HG03025 (cell line): ENCODE data around the gene SYDE1.

Experiments used
- ATAC-seq: cut with Tn5 transposase; IDR thresholded peaks from one replicate; pipeline ENCODE4 v1.9.1; 2021; ENCODE audit warnings: mild to moderate bottlenecking, moderate library complexity; ENCODE audit not compliant: unreplicated experiment, low FRiP score

The SYDE1 gene

GRCh38 chr19:15123900-15124299 lies 16.7 kb downstream of the SYDE1 start:
- ATAC-seq: no peak

DNA sequence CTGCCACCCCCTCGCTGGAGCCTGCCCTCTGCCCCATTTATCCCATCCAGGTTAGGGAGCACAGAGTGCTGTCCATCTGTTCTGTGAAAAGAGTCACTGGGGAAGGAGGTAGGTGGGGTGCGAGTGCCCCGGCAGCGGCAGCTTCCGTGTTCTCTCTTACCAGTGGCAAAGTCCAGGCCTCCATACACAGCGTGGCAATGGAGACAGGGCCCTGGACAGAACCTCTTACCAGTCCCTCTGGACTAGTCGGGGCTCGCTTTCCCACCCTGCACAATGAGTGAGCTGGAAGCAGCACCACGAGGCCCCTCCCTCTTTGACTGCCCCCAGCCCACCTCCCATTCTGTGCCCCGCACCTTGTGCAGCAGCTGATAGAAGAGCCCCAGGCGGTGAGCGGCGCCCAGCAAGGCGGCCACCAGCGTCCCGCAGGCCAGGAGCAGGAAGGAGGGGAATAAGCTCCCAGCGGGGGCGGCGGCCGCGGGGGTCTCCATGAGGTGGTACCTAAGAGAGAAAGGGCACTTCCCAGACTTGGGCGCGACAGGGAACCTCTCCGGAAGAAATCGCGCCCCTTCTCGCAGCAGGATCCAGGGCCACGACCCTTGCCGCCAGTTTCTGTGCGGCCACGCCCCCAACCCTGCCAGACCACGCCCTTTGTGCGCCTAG lies 17.5 kb downstream of the SYDE1 start:
- no peak for ATAC-seq

DNA sequence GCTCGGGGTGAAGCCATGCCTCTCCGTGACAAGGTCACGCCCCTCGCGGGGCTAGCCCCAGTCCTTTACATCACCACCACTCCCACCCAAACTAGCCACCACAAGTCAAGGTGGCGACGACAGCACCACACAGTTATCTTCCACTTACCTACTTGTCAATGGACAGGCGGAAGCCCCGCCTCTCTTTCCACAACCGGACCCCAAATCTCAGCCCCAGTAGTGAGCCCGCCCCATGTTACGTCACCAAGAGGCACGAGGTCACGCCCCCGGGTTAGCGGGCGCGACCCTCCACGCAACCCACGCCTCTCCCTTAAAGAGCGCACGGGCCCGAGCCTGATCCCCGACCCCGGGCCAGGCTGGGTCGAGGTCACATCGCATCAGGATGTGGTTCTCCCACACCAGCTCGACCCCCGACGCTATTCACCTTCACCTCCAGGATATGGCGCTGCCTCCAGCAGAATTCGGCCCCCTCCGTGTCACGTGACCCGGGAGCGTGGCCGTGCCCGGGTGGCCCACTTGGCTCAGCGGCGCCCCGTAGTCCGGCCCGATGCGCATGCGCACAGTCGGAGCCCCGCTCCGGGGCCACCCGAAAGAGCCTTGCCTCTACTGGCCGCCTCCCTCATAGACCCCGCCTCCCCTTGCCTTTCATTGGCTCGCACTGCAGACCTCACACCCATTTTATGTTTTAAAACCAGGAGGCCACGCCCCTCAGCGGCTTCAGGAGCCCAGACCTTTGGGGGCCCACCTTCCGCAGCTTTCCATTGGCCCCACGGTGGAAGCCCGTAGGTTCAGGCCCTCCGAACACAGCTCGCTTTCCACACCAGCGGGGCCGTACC lies 18.2 kb downstream of the SYDE1 start:
- peak; percentile 82 for ATAC-seq

DNA sequence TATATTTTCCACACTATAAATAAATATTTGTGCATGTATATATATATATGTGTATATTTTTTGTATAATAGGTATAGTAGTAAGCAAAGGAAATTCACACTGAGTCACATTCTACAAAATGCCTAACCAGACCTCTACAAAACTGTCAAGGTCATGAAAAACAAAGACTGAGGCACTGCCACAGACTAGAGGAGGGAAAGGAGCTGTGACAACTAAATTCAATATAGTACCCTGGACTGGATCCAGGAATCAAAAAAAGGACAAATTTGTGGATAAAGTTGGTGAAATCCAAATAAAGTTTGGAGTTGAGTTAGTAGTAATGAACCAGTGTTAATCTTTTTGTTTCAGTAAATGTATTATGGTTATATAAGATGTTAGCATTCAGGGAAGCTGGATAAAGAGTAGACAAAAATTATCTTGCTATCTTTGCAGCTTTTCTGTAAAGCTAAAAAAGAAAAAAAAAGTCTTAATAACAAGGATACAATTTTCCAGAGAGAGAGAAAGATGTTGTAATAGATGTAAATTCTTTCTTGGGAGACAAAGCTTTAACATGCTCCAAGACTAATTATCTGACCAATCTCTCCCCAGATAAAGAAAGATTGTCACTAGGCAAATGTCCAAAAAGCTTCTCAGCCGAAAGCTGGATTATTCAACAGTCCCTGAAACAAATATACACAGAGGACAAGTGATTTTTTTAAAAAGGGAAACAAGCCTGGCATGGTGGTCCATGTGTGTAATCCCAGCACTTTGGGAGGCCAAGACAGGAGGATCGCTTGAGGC lies 19.1 kb downstream of the SYDE1 start:
- ATAC-seq: no peak

- no peak for ATAC-seq
Observed at GRCh38 chr19:15128162-15128770, 21.1 kb downstream of the SYDE1 start.

DNA sequence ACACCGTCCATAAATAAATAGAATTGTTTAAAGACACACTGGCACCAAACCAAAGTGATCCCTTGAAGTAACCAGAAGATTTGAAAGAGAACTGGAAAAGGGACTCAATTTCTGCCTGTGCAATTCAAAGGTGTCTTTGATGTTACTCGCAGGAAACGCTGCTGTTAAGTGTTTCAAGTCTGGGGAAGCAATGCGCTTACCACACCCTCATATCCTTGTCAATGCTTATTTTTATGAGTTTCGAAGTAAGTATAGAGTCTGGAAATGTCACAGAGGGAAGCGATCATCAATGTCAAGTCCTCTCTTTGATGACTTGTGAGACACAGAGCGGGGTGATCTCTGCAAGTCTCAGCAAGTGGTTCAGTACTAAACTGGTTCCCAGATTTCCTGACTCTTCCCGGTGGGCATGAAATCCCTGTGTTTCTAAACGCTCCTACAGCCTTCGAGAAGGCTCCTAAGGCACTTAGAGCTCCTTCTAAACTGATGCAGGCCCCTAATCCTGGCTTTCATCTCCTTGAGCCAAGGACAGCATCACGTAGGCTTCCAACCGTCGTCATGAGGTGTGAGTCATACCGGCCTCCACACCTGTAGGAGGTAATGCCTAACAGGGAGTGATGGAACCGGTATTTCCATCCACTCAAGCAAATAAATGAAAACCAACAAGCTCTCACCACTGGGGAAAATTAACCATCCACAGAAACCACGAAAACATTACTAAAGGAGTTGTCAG lies 22.8 kb downstream of the SYDE1 start:
- ATAC-seq: no peak

DNA sequence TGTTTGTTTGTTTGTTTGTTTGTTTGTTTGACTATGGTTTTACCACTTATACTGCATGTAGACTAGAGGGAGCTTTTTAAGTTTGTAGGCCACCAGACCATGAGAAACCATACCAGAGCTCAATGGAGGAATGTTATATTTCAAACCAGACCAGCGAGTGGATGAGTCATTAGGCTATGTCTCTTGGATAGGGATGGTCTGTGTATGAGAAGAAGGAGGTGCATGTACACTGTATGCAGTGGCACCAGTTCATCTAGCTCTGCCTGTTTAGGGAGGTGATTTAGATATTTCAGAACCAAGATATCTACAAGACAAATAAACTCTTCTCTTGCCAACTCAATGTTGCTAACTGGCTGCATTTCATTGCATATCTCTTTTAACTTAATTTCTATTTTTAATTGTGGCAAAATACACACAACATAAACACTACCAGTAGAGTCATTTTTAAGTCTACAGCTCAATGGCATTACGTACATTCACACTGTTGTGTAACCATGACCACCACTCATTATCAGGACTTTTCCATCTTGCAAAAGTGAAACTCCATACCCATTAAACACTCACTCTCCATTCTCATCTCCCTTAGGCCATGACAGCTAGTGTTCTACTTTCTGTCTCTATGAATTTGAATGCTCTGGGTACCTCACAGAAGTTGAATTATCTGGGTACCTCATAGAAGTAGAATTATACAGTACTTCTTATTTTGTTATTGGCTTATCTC lies 29.2 kb downstream of the SYDE1 start:
- ATAC-seq: no peak

GRCh38 chr19:15137777-15138176 lies 30.6 kb downstream of the SYDE1 start:
- ATAC-seq: no peak

GRCh38 chr19:15138427-15138826 lies 31.2 kb downstream of the SYDE1 start:
- ATAC-seq: no peak

DNA sequence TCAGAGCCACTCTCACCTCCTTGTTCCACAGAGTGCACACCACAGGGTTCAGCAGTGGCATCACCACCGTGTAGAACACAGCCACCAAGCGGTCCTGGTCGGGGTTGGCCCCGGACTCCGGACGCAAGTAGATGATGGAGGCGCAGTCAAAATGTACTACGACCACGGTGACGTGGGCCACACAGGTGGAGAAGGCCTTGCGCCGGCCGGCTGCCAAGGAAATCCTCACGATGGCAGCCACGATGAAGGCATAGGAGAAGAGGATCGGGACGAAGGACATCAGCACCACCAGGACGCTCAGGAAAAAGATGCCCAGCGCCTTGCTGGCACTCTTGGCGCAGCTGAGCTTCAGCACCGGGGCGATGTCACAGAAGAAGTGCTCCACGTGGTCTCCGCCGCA lies 33.9 kb downstream of the SYDE1 start:
- ATAC-seq: no peak

DNA sequence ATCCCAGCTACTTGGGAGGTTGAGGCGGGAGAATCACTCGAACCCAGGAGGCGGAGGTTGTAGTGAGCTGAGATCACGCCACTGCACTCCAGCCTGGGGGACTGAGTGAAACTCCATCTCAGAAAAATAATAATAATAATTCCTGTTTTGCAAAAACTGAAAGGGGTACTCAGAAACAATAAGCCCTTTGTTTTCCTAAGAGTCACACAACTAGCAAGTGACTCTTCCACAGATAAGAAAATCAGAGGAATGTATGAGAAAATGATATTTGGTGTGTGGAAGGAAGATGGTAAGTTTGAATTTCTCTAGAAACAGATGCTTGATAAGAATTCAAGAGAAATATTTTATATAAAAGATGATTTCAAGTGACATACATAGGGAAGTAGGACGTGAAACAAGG lies 35.1 kb downstream of the SYDE1 start:
- no peak for ATAC-seq

GRCh38 chr19:15144046-15144646 lies 36.9 kb downstream of the SYDE1 start:
- no peak for ATAC-seq

DNA sequence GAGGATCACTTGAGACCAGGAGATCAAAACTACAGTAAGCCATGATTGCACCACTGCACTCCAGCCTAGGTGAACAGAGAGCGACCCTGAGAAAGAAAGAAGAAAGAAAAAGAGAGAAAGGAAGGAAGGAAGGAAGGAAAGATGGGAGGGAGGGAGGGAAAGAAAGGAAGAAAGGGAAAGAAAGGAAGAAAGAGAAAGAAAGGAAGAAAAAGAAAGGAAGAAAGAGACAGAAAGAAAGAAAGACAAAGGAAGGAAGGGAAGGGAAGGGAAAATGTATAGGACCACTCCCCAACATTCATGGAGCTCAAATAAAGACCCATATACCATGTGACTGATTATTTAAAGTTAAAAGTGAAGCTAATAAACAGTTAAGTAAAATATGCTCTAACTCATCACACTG lies 39.9 kb downstream of the SYDE1 start:
- no peak for ATAC-seq

DNA sequence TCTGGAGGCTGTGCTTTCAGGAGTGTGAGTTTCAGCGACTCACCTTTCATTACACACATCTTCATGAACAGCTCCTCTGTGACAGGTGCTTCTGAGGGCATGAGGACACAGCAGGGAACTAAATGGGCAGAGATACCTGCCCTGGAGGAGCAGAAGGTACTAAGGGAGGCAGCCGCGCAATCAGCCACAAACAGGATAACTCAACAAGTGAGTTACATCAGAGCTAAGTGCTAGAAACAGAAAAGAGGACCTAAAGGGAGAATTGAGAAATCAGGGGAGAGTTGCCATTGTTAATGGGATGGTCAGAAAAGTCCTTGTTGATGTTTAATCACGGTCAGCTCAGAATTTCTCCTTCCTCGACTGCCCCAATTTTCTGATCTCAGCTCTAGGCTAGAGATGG lies 42.5 kb downstream of the SYDE1 start:
- ATAC-seq: no peak

DNA sequence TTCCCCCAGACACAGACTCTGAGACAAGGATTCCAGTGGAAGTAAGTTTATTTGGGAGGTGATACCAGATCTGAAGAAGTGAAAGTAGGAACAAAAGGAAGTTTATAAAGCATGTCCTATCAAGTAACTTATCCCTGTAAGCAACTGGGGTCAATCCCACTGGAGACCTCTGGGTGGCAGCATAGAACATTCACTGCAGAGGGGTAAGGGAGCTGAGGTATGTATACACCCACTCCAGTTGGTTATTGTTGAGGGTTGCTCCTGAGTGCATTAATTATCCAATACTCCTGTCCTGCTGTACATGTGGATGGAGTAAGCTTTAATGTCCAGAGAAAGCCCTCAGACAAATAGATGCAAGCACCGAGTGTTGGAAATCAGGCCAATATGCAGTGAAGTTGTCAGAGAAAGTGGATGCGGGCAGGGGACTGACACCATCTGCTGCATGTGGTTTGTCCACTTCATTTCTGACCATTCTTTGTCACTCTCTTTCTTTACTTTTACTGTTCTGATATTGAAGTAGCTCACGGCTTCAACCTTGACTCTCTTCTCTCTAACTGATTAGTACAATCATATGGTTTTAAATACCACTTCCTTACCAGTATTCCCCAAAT lies 46.9 kb downstream of the SYDE1 start:
- no peak for ATAC-seq

- no peak for ATAC-seq
Observed at GRCh38 chr19:15155296-15155695, 48.1 kb downstream of the SYDE1 start.

GRCh38 chr19:15156391-15156790 lies 49.2 kb downstream of the SYDE1 start:
- no peak for ATAC-seq

- no peak for ATAC-seq
Observed at GRCh38 chr19:15159251-15159650, 52.0 kb downstream of the SYDE1 start.
